ENCODE data around the gene APAF1. TPM values are rescaled to one million over a fixed set of nuclear protein-coding genes. Genes with fewer than 3 reads are reported as not detected.

Gene APAF1
- total RNA-seq, 4 donors from 2014 or later, result 7.5 to 18.6 (median 8.5) TPM

- Histone ChIP-seq H3K9me3 (no peaks in the 10 kb centered on the region), H3K27me3 (no peaks in the 10 kb centered on the region), H3K4me1 (peaks cover 0 to 12% (median 0%) of the 10 kb centered on the region in 3 donors), H3K4me3 (no peak overlapping the region), H3K36me3 (peaks cover 0 to 64% of the 10 kb centered on the region in 2 donors), H3K27ac (no peak overlapping the region)
- TF ChIP-seq EP300 (IDR thresholded peaks at IDR 0.05), result no peak
- TF ChIP-seq POLR2A (IDR thresholded peaks at IDR 0.05), result no peak
- no peak for TF ChIP-seq POLR2AphosphoS5 (IDR thresholded peaks at IDR 0.05)
- TF ChIP-seq CTCF (IDR thresholded peaks at IDR 0.05), result no peak
- no peak for ATAC-seq
Observed at GRCh38 chr12:98730412-98730811, 85.3 kb downstream of the APAF1 start.

- no peak for ATAC-seq
- no peaks in the 10 kb centered on the region for H3K9me3 ChIP-seq
- TF ChIP-seq POLR2AphosphoS5 (IDR thresholded peaks at IDR 0.05), result no peak
- TF ChIP-seq CTCF (IDR thresholded peaks at IDR 0.05), result no peak
- TF ChIP-seq POLR2A (IDR thresholded peaks at IDR 0.05), result no peak
- TF ChIP-seq EP300 (IDR thresholded peaks at IDR 0.05), result no peak
- no peak overlapping the region for H3K4me3 ChIP-seq
- H3K27ac ChIP-seq, result no peak overlapping the region
- peaks cover 0 to 37% of the 10 kb centered on the region in 2 donors for H3K36me3 ChIP-seq
- no peaks in the 10 kb centered on the region for H3K27me3 ChIP-seq
- peaks cover 0 to 20% (median 4%) of the 10 kb centered on the region in 3 donors for H3K4me1 ChIP-seq
Observed at GRCh38 chr12:98733667-98734350, 88.7 kb downstream of the APAF1 start.

GRCh38 chr12:98735821-98736220, 90.7 kb downstream of the APAF1 start:
- Histone ChIP-seq H3K27me3 (no peaks in the 10 kb centered on the region), H3K36me3 (peaks cover 0 to 28% of the 10 kb centered on the region in 2 donors), H3K4me3 (no peak overlapping the region), H3K9me3 (peaks cover 0 to 3% (median 0%) of the 10 kb centered on the region in 3 donors), H3K4me1 (peaks cover 0 to 13% (median 4%) of the 10 kb centered on the region in 3 donors), H3K27ac (no peak overlapping the region)
- no peak for TF ChIP-seq CTCF (IDR thresholded peaks at IDR 0.05)
- no peak for TF ChIP-seq POLR2AphosphoS5 (IDR thresholded peaks at IDR 0.05)
- TF ChIP-seq POLR2A (IDR thresholded peaks at IDR 0.05), result no peak
- no peak for TF ChIP-seq EP300 (IDR thresholded peaks at IDR 0.05)
- no peak for ATAC-seq
- WGBS, 2 donors (ENCODE audit: low coverage in 1 of 2), result 92 to 93% methylated on average over 3 to 6 of the region's 6 CpGs

- Histone ChIP-seq H3K4me1 (peaks cover 0 to 12% (median 4%) of the 10 kb centered on the region in 3 donors), H3K36me3 (peaks cover 0 to 24% of the 10 kb centered on the region in 2 donors), H3K27ac (no peak overlapping the region), H3K9me3 (peaks cover 0 to 5% (median 0%) of the 10 kb centered on the region in 3 donors), H3K4me3 (no peak overlapping the region), H3K27me3 (no peaks in the 10 kb centered on the region)
- WGBS, 2 donors (ENCODE audit: low coverage in 1 of 2), result 84 to 88% methylated on average over 8 to 10 of the region's 10 CpGs
- no peak for TF ChIP-seq POLR2AphosphoS5 (IDR thresholded peaks at IDR 0.05)
- TF ChIP-seq POLR2A (IDR thresholded peaks at IDR 0.05), result no peak
- TF ChIP-seq EP300 (IDR thresholded peaks at IDR 0.05), result no peak
- no peak for TF ChIP-seq CTCF (IDR thresholded peaks at IDR 0.05)
- ATAC-seq, result no peak
Observed at GRCh38 chr12:98736352-98737321, 91.5 kb downstream of the APAF1 start.

Measured in gastroesophageal sphincter (tissue), 4 donors.